ENCODE data around the gene STIM1.

The STIM1 gene

GRCh38 chr11:3957437-3957836, 102.0 kb downstream of the STIM1 start:
- Histone ChIP-seq H3K27me3 (ENCODE audit: control insufficient read depth, insufficient read depth, low read length) (no peaks in the 10 kb centered on the region), H3K4me1 (ENCODE audit: control insufficient read depth, insufficient read depth, low read length) (peaks cover 19% of the 10 kb centered on the region), H3K9me3 (replicated peaks; ENCODE audit: low read length) (no peaks in the 10 kb centered on the region), H3K9ac (ENCODE audit: low read depth, low read length) (no peak overlapping the region), H3K4me2 (ENCODE audit: low read length) (no peak overlapping the region), H3K36me3 (ENCODE audit: insufficient read depth, low read length) (no peaks in the 10 kb centered on the region), H3K4me3 (ENCODE audit: low read length) (no peak overlapping the region)

- Histone ChIP-seq H3K9me3 (replicated peaks; ENCODE audit: low read length) (no peaks in the 10 kb centered on the region), H3K36me3 (ENCODE audit: insufficient read depth, low read length) (no peaks in the 10 kb centered on the region), H3K27me3 (ENCODE audit: control insufficient read depth, insufficient read depth, low read length) (no peaks in the 10 kb centered on the region), H3K4me1 (ENCODE audit: control insufficient read depth, insufficient read depth, low read length) (peaks cover 19% of the 10 kb centered on the region), H3K4me2 (ENCODE audit: low read length) (no peak overlapping the region), H3K4me3 (ENCODE audit: low read length) (no peak overlapping the region), H3K9ac (ENCODE audit: low read depth, low read length) (no peak overlapping the region)
Measured at GRCh38 chr11:3958281-3958680, 102.8 kb downstream of the STIM1 start.

- Histone ChIP-seq H3K9me3 (replicated peaks; ENCODE audit: low read length) (no peaks in the 10 kb centered on the region), H3K9ac (ENCODE audit: low read depth, low read length) (no peak overlapping the region), H3K36me3 (ENCODE audit: insufficient read depth, low read length) (no peaks in the 10 kb centered on the region), H3K4me2 (ENCODE audit: low read length) (peak overlapping the region; percentile 21), H3K4me1 (ENCODE audit: control insufficient read depth, insufficient read depth, low read length) (peaks cover 18% of the 10 kb centered on the region), H3K4me3 (ENCODE audit: low read length) (no peak overlapping the region), H3K27me3 (ENCODE audit: control insufficient read depth, insufficient read depth, low read length) (no peaks in the 10 kb centered on the region)
Measured at GRCh38 chr11:3959015-3959902, 103.8 kb downstream of the STIM1 start.

GRCh38 chr11:3959903-3960265, 104.4 kb downstream of the STIM1 start:
- Histone ChIP-seq H3K4me1 (ENCODE audit: control insufficient read depth, insufficient read depth, low read length) (peaks cover 14% of the 10 kb centered on the region), H3K9me3 (replicated peaks; ENCODE audit: low read length) (no peaks in the 10 kb centered on the region), H3K36me3 (ENCODE audit: insufficient read depth, low read length) (no peaks in the 10 kb centered on the region)

GRCh38 chr11:3962406-3962840, 107.0 kb downstream of the STIM1 start:
- H3K9me3 ChIP-seq (replicated peaks; ENCODE audit: low read length) = no peaks in the 10 kb centered on the region
- H3K4me3 ChIP-seq (ENCODE audit: low read length) = no peak overlapping the region
- H3K4me1 ChIP-seq (ENCODE audit: control insufficient read depth, insufficient read depth, low read length) = peaks cover 14% of the 10 kb centered on the region
- H3K27me3 ChIP-seq (ENCODE audit: control insufficient read depth, insufficient read depth, low read length) = no peaks in the 10 kb centered on the region
- H3K36me3 ChIP-seq (ENCODE audit: insufficient read depth, low read length) = no peaks in the 10 kb centered on the region
- no peak overlapping the region for H3K9ac ChIP-seq (ENCODE audit: low read depth, low read length)
- H3K4me2 ChIP-seq (ENCODE audit: low read length) = no peak overlapping the region

More at GRCh38 chr11:3959903-3960265, 104.4 kb downstream of the STIM1 start:
- Histone ChIP-seq H3K9ac (ENCODE audit: low read depth, low read length) (no peak overlapping the region), H3K4me3 (ENCODE audit: low read length) (no peak overlapping the region), H3K27me3 (ENCODE audit: control insufficient read depth, insufficient read depth, low read length) (no peaks in the 10 kb centered on the region), H3K4me2 (ENCODE audit: low read length) (peak overlapping the region; percentile 21)

GRCh38 chr11:3964056-3964455, 108.6 kb downstream of the STIM1 start:
- no peaks in the 10 kb centered on the region for H3K27me3 ChIP-seq (ENCODE audit: control insufficient read depth, insufficient read depth, low read length)
- H3K9me3 ChIP-seq (replicated peaks; ENCODE audit: low read length) = no peaks in the 10 kb centered on the region
- H3K4me2 ChIP-seq (ENCODE audit: low read length) = no peak overlapping the region
- no peaks in the 10 kb centered on the region for H3K36me3 ChIP-seq (ENCODE audit: insufficient read depth, low read length)
- peaks cover 10% of the 10 kb centered on the region for H3K4me1 ChIP-seq (ENCODE audit: control insufficient read depth, insufficient read depth, low read length)
- H3K4me3 ChIP-seq (ENCODE audit: low read length) = no peak overlapping the region
- no peak overlapping the region for H3K9ac ChIP-seq (ENCODE audit: low read depth, low read length)

GRCh38 chr11:3964935-3965604, 109.6 kb downstream of the STIM1 start:
- Histone ChIP-seq H3K4me2 (ENCODE audit: low read length) (no peak overlapping the region), H3K9me3 (replicated peaks; ENCODE audit: low read length) (no peaks in the 10 kb centered on the region), H3K4me3 (ENCODE audit: low read length) (no peak overlapping the region), H3K36me3 (ENCODE audit: insufficient read depth, low read length) (no peaks in the 10 kb centered on the region), H3K27me3 (ENCODE audit: control insufficient read depth, insufficient read depth, low read length) (no peaks in the 10 kb centered on the region), H3K9ac (ENCODE audit: low read depth, low read length) (no peak overlapping the region), H3K4me1 (ENCODE audit: control insufficient read depth, insufficient read depth, low read length) (peaks cover under 1% of the 10 kb centered on the region)

- Histone ChIP-seq H3K4me1 (ENCODE audit: control insufficient read depth, insufficient read depth, low read length) (no peaks in the 10 kb centered on the region), H3K9me3 (replicated peaks; ENCODE audit: low read length) (no peaks in the 10 kb centered on the region), H3K9ac (ENCODE audit: low read depth, low read length) (no peak overlapping the region), H3K4me3 (ENCODE audit: low read length) (no peak overlapping the region), H3K36me3 (ENCODE audit: insufficient read depth, low read length) (no peaks in the 10 kb centered on the region), H3K4me2 (ENCODE audit: low read length) (no peak overlapping the region), H3K27me3 (ENCODE audit: control insufficient read depth, insufficient read depth, low read length) (no peaks in the 10 kb centered on the region)
Measured at GRCh38 chr11:3967695-3968094, 112.2 kb downstream of the STIM1 start.

GRCh38 chr11:3969200-3969599, 113.7 kb downstream of the STIM1 start:
- no peak overlapping the region for H3K4me2 ChIP-seq (ENCODE audit: low read length)
- H3K4me3 ChIP-seq (ENCODE audit: low read length) = no peak overlapping the region

GRCh38 chr11:3969613-3970012, 114.1 kb downstream of the STIM1 start:
- Histone ChIP-seq H3K4me3 (ENCODE audit: low read length) (no peak overlapping the region), H3K9me3 (replicated peaks; ENCODE audit: low read length) (no peaks in the 10 kb centered on the region), H3K36me3 (ENCODE audit: insufficient read depth, low read length) (no peaks in the 10 kb centered on the region), H3K27me3 (ENCODE audit: control insufficient read depth, insufficient read depth, low read length) (no peaks in the 10 kb centered on the region), H3K4me2 (ENCODE audit: low read length) (no peak overlapping the region), H3K4me1 (ENCODE audit: control insufficient read depth, insufficient read depth, low read length) (no peaks in the 10 kb centered on the region), H3K9ac (ENCODE audit: low read depth, low read length) (no peak overlapping the region)

More at GRCh38 chr11:3969200-3969599, 113.7 kb downstream of the STIM1 start:
- Histone ChIP-seq H3K36me3 (ENCODE audit: insufficient read depth, low read length) (no peaks in the 10 kb centered on the region), H3K4me1 (ENCODE audit: control insufficient read depth, insufficient read depth, low read length) (no peaks in the 10 kb centered on the region), H3K9ac (ENCODE audit: low read depth, low read length) (no peak overlapping the region), H3K27me3 (ENCODE audit: control insufficient read depth, insufficient read depth, low read length) (no peaks in the 10 kb centered on the region), H3K9me3 (replicated peaks; ENCODE audit: low read length) (no peaks in the 10 kb centered on the region)

- Histone ChIP-seq H3K4me2 (ENCODE audit: low read length) (no peak overlapping the region), H3K4me3 (ENCODE audit: low read length) (no peak overlapping the region), H3K36me3 (ENCODE audit: insufficient read depth, low read length) (no peaks in the 10 kb centered on the region), H3K4me1 (ENCODE audit: control insufficient read depth, insufficient read depth, low read length) (no peaks in the 10 kb centered on the region), H3K9ac (ENCODE audit: low read depth, low read length) (no peak overlapping the region), H3K9me3 (replicated peaks; ENCODE audit: low read length) (no peaks in the 10 kb centered on the region), H3K27me3 (ENCODE audit: control insufficient read depth, insufficient read depth, low read length) (no peaks in the 10 kb centered on the region)
Measured at GRCh38 chr11:3970108-3970507, 114.6 kb downstream of the STIM1 start.
